Fibroblast of the conjunctiva (primary cell): ENCODE results near the gene FRK.
"Not testable (repeated sequence)": the region's sequence is repeated elsewhere in the genome, so short reads cannot be mapped to it uniquely, and the experiment has no call there.

ENCODE experiments used
- DNase-seq: peaks from one replicate; pipeline ENCODE4 v3.0.0-alpha.2; 2010; ENCODE audit warnings: low read depth

The FRK gene

GRCh38 chr6:116004841-116005815 is 55.6 kb downstream of the FRK start:
- peak; percentile 32 for DNase-seq

GRCh38 chr6:116003668-116004067 is 57.0 kb downstream of the FRK start:
- DNase-seq = no peak

DNA sequence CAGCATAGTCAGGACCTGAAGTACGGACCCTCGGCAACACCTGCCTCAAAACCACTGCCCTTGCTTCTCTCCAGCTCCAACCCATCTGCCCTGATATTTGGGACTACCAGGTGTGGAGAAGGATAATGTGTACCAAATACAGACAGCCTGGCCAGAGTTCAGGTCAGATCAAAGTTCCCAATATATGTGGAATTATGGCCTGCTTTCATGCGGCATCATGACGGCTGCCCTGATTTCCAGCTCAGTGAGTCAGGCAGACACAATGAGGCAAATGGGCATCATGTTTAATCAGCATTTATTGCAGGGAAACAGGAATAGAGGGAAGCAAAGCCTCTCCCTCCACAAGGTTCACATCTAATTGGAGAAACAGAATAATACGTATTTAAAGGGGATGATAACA is 57.9 kb downstream of the FRK start:
- no peak for DNase-seq

- DNase-seq = no peak
These were observed 61.5 kb downstream of the FRK start for GRCh38 chr6:115999235-115999634.

DNA sequence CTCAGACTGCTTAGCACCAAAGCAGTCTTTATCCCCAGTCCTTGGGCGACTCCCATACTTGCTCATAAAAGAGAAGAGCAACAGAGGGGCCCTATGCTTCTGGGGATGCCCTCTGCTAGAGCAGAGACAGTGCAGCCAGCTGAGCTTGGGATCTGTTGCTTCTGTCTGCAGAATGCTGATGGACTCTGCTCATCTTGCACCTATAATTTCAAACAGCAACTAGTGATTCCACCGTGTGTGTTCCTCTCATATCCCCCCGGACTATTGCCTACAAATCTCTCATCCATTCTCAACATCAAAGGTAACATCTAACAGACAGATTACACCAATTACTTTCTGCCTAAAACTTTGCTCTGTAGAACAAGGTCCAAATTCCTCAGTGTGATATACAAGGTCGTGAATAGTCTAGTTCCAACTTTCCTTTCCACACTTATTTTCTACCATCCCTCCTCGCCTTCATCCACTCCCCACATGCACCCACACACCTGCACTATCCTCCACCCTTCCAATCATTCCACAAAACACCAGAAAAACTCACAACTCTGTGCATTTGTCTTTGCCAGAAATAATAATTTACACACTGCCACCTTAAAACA is 62.6 kb downstream of the FRK start:
- no peak for DNase-seq

DNA sequence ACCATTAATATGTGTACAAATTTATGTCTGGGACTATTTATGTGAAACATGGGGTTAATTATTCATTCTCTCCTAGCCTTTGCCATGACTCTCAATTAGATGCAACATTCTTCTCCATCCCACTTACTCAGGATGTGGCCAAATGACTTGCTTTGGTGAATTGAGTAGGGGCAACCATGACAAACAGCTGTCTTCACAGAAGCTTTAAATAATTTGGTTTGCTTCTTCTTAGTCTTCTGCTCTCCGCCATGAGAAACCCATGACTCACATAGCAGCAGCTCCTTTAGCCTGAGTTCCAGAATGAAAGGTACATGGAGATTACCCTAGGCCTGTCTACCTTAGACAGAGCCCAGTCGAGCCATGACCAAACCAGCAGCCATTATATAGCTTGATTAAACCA is 74.7 kb downstream of the FRK start:
- DNase-seq = no peak

GRCh38 chr6:115984809-115985208 is 75.9 kb downstream of the FRK start:
- DNase-seq = no peak

GRCh38 chr6:115983998-115984397 is 76.7 kb downstream of the FRK start:
- DNase-seq = no peak

DNA sequence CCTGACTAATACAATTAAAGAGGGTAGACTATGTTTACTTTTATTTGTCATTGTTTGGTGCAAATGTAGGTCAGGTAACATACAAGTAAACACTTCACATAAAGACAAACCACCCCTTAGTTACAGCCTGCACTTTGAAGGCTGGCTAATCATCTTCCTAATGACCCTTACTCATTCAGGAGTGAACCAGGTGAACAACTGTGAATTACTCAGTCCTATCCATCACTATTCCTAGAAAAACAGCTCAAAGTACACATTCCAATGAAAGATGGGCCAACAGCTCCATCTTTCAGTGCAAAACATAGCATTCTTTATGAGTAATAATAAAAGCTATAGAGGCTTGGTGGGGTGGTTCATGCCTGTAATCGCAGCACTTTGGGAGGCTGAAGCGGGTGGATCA is 78.2 kb downstream of the FRK start:
- DNase-seq = no peak

DNA sequence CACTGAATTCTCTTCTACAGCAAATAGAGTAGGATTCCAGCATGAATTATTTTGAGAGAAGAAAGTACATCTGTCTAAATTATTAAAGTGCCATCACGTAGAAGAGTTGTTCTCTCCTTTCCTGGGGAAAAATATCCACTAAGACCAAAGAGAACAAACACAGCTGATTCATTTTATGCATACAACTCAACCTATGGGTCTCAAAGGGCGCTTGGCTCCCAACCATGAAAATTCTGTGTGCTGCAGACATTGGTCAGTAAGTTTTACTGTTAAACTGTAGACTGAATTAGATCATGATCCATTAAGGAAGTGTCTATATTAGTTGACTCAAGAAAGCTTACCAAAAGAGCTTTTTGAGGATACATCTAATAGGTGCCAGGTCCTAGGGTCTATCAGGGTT is 83.5 kb downstream of the FRK start:
- DNase-seq = no peak

GRCh38 chr6:115976321-115976870 is 84.3 kb downstream of the FRK start:
- no peak for DNase-seq

GRCh38 chr6:115972679-115973078 is 88.0 kb downstream of the FRK start:
- no peak for DNase-seq

DNA sequence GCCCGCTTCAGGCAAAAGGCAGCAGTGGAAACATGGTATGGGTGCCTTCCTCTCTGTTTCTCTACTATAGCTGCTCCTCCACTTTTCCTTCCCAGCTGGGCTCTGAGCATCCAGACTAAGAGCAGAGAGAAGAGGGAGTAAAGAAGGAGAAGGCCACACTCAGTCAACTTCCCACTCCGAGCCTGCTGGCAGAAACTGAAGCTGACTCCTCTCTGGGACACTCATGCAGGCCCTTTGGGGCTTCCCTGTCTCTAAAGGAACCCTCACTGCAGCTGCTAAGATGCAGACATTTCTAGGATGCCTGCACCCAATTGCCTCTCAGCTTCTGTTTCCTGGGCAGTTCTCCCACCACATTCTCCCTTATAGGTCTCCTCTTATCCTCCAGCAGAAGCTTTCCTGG is 88.9 kb downstream of the FRK start:
- DNase-seq = no peak

DNA sequence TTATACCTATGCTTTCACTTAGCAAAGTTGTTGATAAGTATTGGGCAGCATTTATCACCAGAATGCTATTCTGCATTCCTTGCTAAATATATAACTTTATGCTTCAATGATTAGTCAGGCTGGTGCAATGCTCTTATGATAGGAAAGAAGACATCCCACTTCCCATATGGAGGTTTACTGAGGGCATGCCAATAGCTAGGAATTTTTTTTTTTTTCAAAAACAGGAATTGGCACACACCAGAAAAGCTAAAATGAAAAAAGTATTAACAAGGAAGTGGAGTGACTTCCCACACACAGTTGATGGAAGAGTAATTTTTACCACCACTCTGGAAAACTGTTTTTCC is 90.8 kb downstream of the FRK start:
- DNase-seq = no peak

- no peak for DNase-seq
These were observed 91.3 kb downstream of the FRK start for GRCh38 chr6:115969207-115969929.

DNA sequence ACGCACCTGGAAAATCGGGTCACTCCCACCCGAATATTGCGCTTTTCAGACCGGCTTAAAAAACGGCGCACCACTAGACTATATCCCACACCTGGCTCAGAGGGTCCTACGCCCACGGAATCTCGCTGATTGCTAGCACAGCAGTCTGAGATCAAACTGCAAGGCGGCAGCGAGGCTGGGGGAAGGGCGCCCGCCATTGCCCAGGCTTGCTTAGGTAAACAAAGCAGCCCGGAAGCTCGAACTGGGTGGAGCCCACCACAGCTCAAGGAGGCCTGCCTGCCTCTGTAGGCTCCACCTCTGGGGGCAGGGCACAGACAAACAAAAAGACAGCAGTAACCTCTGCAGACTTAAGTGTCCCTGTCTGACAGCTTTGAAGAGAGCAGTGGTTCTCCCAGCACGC is 100.4 kb downstream of the FRK start:
- DNase-seq = not testable (repeated sequence)

GRCh38 chr6:115958958-115959357 is 101.7 kb downstream of the FRK start:
- DNase-seq = no peak

GRCh38 chr6:115954740-115955139 is 106.0 kb downstream of the FRK start:
- no peak for DNase-seq

- DNase-seq = no peak
These were observed 111.9 kb downstream of the FRK start for GRCh38 chr6:115948751-115949150.

GRCh38 chr6:115947966-115948541 is 112.6 kb downstream of the FRK start:
- no peak for DNase-seq

DNA sequence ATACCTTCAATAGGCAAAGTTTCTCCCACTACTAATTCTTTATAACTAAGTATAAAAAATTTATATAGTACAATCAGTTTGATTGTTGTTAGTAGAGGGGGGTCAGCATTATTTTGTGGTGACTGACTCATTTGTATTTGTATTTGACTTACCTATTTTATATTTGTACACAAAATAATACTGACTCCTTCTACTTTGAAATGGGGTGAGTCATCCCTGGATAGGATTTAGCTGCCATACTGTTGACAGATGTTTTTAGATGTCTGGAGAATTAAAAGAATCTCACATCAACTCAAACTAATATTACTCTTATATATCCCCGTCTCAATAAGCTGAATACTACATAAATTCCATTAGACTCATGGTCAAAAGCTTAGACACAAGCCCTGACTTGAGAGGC is 114.9 kb downstream of the FRK start:
- DNase-seq = no peak

- no peak for DNase-seq
These were observed 115.4 kb downstream of the FRK start for GRCh38 chr6:115945306-115945705.
